ENCODE measurements around the gene GLP1R.

Gene GLP1R

GRCh38 chr6:39091220-39091619, 42.6 kb downstream of the GLP1R start:
- no peaks in the 10 kb centered on the region for H3K36me3 ChIP-seq (ENCODE audit: control insufficient read depth, insufficient read depth, low read length)
- H3K9ac ChIP-seq (ENCODE audit: low read depth, low read length): no peak overlapping the region
- H3K9me3 ChIP-seq (ENCODE audit: control insufficient read depth, insufficient read depth, low read length): no peaks in the 10 kb centered on the region
- H3K4me3 ChIP-seq (ENCODE audit: low read depth, low read length): no peak overlapping the region
- peaks cover 40% of the 10 kb centered on the region for H3K4me1 ChIP-seq (ENCODE audit: control insufficient read depth, insufficient read depth, low read length)
- H3K27me3 ChIP-seq (ENCODE audit: control insufficient read depth, insufficient read depth, low read length): no peaks in the 10 kb centered on the region
- no peak overlapping the region for H3K27ac ChIP-seq (ENCODE audit: low read depth, low read length)

GRCh38 chr6:39092124-39092523, 43.5 kb downstream of the GLP1R start:
- H3K27ac ChIP-seq (ENCODE audit: low read depth, low read length): peak overlapping the region; percentile 27
- peak overlapping the region; percentile 25; the same call in 1 of the 2 replicates for H3K4me3 ChIP-seq (ENCODE audit: low read depth, low read length)
- peaks cover 40% of the 10 kb centered on the region for H3K4me1 ChIP-seq (ENCODE audit: control insufficient read depth, insufficient read depth, low read length)
- no peaks in the 10 kb centered on the region for H3K9me3 ChIP-seq (ENCODE audit: control insufficient read depth, insufficient read depth, low read length)
- H3K27me3 ChIP-seq (ENCODE audit: control insufficient read depth, insufficient read depth, low read length): no peaks in the 10 kb centered on the region
- no peaks in the 10 kb centered on the region for H3K36me3 ChIP-seq (ENCODE audit: control insufficient read depth, insufficient read depth, low read length)
- H3K9ac ChIP-seq (ENCODE audit: low read depth, low read length): no peak overlapping the region

DNA sequence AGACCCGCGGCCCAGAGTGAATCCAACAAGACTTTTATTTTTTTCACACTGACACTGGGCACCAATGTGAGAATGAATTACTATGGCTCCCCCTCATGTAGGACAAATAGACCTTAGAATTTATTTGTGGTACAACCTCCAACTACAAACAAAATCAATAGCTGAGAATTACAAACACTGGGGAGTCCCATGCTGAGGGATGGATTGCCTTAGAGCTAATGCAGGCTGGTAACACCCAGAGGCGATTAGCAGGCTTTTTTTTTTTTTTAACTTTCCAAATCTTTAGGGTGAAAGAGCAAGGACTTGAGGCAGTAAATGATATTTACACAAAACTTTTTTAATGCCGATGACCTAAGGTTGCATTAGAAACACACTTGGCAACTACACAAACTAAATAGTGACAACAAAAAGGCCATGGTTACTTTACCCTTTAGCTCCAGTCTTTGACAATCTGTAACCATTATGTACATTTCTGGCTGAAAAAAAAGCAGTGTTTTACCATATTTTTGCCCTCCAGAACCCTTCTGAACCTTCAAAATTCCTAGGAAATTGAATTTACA, 44.6 kb downstream of the GLP1R start:
- no peaks in the 10 kb centered on the region for H3K27me3 ChIP-seq (ENCODE audit: control insufficient read depth, insufficient read depth, low read length)
- H3K36me3 ChIP-seq (ENCODE audit: control insufficient read depth, insufficient read depth, low read length): no peaks in the 10 kb centered on the region
- peaks cover 34% of the 10 kb centered on the region for H3K4me1 ChIP-seq (ENCODE audit: control insufficient read depth, insufficient read depth, low read length)
- H3K9me3 ChIP-seq (ENCODE audit: control insufficient read depth, insufficient read depth, low read length): no peaks in the 10 kb centered on the region
- no peak overlapping the region for H3K4me3 ChIP-seq (ENCODE audit: low read depth, low read length)
- H3K9ac ChIP-seq (ENCODE audit: low read depth, low read length): no peak overlapping the region
- H3K27ac ChIP-seq (ENCODE audit: low read depth, low read length): no peak overlapping the region

DNA sequence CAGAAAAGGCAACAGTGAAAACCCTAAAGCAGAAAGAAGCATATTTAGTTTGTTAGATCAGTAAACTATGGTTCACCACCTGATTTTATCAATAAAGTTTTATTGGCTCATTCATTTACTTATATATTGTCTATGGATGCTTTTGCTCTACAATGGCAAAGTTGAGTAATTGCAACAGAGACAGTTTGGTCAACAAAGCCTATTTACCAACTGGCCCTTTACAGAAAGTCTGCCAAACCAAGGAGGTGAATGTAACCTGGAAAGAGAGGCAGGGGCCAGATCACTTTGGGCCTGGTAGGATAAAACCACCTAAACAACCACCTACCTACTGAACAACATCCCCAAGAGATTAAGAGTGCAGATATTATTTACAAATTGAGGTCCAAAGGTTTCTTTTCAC, 47.0 kb downstream of the GLP1R start:
- no peak overlapping the region for H3K4me3 ChIP-seq (ENCODE audit: low read depth, low read length)
- no peaks in the 10 kb centered on the region for H3K9me3 ChIP-seq (ENCODE audit: control insufficient read depth, insufficient read depth, low read length)
- peaks cover 18% of the 10 kb centered on the region for H3K4me1 ChIP-seq (ENCODE audit: control insufficient read depth, insufficient read depth, low read length)
- no peak overlapping the region for H3K9ac ChIP-seq (ENCODE audit: low read depth, low read length)
- H3K36me3 ChIP-seq (ENCODE audit: control insufficient read depth, insufficient read depth, low read length): no peaks in the 10 kb centered on the region
- no peaks in the 10 kb centered on the region for H3K27me3 ChIP-seq (ENCODE audit: control insufficient read depth, insufficient read depth, low read length)
- no peak overlapping the region for H3K27ac ChIP-seq (ENCODE audit: low read depth, low read length)

- H3K36me3 ChIP-seq (ENCODE audit: control insufficient read depth, insufficient read depth, low read length): peaks cover 4% of the 10 kb centered on the region; the same call in 1 of the 2 replicates
- H3K27me3 ChIP-seq (ENCODE audit: control insufficient read depth, insufficient read depth, low read length): no peaks in the 10 kb centered on the region
- H3K4me3 ChIP-seq (ENCODE audit: low read depth, low read length): no peak overlapping the region
- H3K9me3 ChIP-seq (ENCODE audit: control insufficient read depth, insufficient read depth, low read length): no peaks in the 10 kb centered on the region
- H3K27ac ChIP-seq (ENCODE audit: low read depth, low read length): no peak overlapping the region
- no peak overlapping the region for H3K9ac ChIP-seq (ENCODE audit: low read depth, low read length)
- H3K4me1 ChIP-seq (ENCODE audit: control insufficient read depth, insufficient read depth, low read length): peaks cover 12% of the 10 kb centered on the region
Observed at GRCh38 chr6:39100358-39100757, 51.8 kb downstream of the GLP1R start.

GRCh38 chr6:39102071-39102820, 53.7 kb downstream of the GLP1R start:
- no peak overlapping the region for H3K27ac ChIP-seq (ENCODE audit: low read depth, low read length)
- H3K9me3 ChIP-seq (ENCODE audit: control insufficient read depth, insufficient read depth, low read length): no peaks in the 10 kb centered on the region

GRCh38 chr6:39102821-39103136, 54.2 kb downstream of the GLP1R start:
- no peak overlapping the region for H3K27ac ChIP-seq (ENCODE audit: low read depth, low read length)
- no peaks in the 10 kb centered on the region for H3K9me3 ChIP-seq (ENCODE audit: control insufficient read depth, insufficient read depth, low read length)
- H3K27me3 ChIP-seq (ENCODE audit: control insufficient read depth, insufficient read depth, low read length): no peaks in the 10 kb centered on the region
- peaks cover 12% of the 10 kb centered on the region for H3K4me1 ChIP-seq (ENCODE audit: control insufficient read depth, insufficient read depth, low read length)
- peaks cover 5% of the 10 kb centered on the region; the same call in 1 of the 2 replicates for H3K36me3 ChIP-seq (ENCODE audit: control insufficient read depth, insufficient read depth, low read length)
- H3K4me3 ChIP-seq (ENCODE audit: low read depth, low read length): no peak overlapping the region
- no peak overlapping the region for H3K9ac ChIP-seq (ENCODE audit: low read depth, low read length)

More at GRCh38 chr6:39102071-39102820, 53.7 kb downstream of the GLP1R start:
- no peaks in the 10 kb centered on the region for H3K27me3 ChIP-seq (ENCODE audit: control insufficient read depth, insufficient read depth, low read length)
- no peak overlapping the region; the same call in 1 of the 2 replicates for H3K4me3 ChIP-seq (ENCODE audit: low read depth, low read length)
- no peak overlapping the region for H3K9ac ChIP-seq (ENCODE audit: low read depth, low read length)
- H3K4me1 ChIP-seq (ENCODE audit: control insufficient read depth, insufficient read depth, low read length): peaks cover 12% of the 10 kb centered on the region
- peaks cover 5% of the 10 kb centered on the region; the same call in 1 of the 2 replicates for H3K36me3 ChIP-seq (ENCODE audit: control insufficient read depth, insufficient read depth, low read length)

- Histone ChIP-seq H3K9me3 (ENCODE audit: control insufficient read depth, insufficient read depth, low read length) (no peaks in the 10 kb centered on the region), H3K27me3 (ENCODE audit: control insufficient read depth, insufficient read depth, low read length) (no peaks in the 10 kb centered on the region), H3K4me3 (ENCODE audit: low read depth, low read length) (no peak overlapping the region), H3K4me1 (ENCODE audit: control insufficient read depth, insufficient read depth, low read length) (peaks cover 12% of the 10 kb centered on the region), H3K36me3 (ENCODE audit: control insufficient read depth, insufficient read depth, low read length) (peaks cover 14% of the 10 kb centered on the region; the same call in 1 of the 2 replicates), H3K9ac (ENCODE audit: low read depth, low read length) (no peak overlapping the region), H3K27ac (ENCODE audit: low read depth, low read length) (no peak overlapping the region)
Observed at GRCh38 chr6:39104528-39104927, 55.9 kb downstream of the GLP1R start.

- Histone ChIP-seq H3K27ac (ENCODE audit: low read depth, low read length) (no peak overlapping the region), H3K4me3 (ENCODE audit: low read depth, low read length) (no peak overlapping the region), H3K4me1 (ENCODE audit: control insufficient read depth, insufficient read depth, low read length) (peaks cover 2% of the 10 kb centered on the region), H3K36me3 (ENCODE audit: control insufficient read depth, insufficient read depth, low read length) (peaks cover 26% of the 10 kb centered on the region; the same call in 1 of the 2 replicates), H3K27me3 (ENCODE audit: control insufficient read depth, insufficient read depth, low read length) (no peaks in the 10 kb centered on the region), H3K9me3 (ENCODE audit: control insufficient read depth, insufficient read depth, low read length) (no peaks in the 10 kb centered on the region), H3K9ac (ENCODE audit: low read depth, low read length) (no peak overlapping the region)
Observed at GRCh38 chr6:39107034-39107433, 58.5 kb downstream of the GLP1R start.

DNA sequence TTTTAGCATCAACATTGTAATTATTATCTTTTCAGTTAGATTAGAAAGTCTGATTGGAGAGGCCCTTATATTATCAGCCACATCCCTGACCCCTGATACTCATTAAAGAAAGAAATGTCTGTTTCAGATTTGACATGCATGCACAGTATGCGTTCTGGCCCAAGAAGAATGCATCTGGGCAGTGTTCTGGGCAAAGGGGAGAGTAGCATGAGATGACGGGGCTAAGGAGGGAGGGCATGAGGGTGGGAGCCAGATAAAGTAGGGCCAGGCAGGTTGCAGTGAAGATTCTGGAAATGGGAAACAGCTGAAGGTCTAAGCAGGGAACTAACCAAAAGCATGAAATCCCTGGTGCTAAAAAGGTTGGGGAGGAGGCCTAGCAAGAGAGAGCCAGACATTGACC, 59.1 kb downstream of the GLP1R start:
- Histone ChIP-seq H3K9me3 (ENCODE audit: control insufficient read depth, insufficient read depth, low read length) (no peaks in the 10 kb centered on the region), H3K4me1 (ENCODE audit: control insufficient read depth, insufficient read depth, low read length) (no peaks in the 10 kb centered on the region), H3K27ac (ENCODE audit: low read depth, low read length) (no peak overlapping the region), H3K27me3 (ENCODE audit: control insufficient read depth, insufficient read depth, low read length) (no peaks in the 10 kb centered on the region), H3K9ac (ENCODE audit: low read depth, low read length) (no peak overlapping the region), H3K4me3 (ENCODE audit: low read depth, low read length) (no peak overlapping the region), H3K36me3 (ENCODE audit: control insufficient read depth, insufficient read depth, low read length) (peaks cover 26% of the 10 kb centered on the region; the same call in 1 of the 2 replicates)

DNA sequence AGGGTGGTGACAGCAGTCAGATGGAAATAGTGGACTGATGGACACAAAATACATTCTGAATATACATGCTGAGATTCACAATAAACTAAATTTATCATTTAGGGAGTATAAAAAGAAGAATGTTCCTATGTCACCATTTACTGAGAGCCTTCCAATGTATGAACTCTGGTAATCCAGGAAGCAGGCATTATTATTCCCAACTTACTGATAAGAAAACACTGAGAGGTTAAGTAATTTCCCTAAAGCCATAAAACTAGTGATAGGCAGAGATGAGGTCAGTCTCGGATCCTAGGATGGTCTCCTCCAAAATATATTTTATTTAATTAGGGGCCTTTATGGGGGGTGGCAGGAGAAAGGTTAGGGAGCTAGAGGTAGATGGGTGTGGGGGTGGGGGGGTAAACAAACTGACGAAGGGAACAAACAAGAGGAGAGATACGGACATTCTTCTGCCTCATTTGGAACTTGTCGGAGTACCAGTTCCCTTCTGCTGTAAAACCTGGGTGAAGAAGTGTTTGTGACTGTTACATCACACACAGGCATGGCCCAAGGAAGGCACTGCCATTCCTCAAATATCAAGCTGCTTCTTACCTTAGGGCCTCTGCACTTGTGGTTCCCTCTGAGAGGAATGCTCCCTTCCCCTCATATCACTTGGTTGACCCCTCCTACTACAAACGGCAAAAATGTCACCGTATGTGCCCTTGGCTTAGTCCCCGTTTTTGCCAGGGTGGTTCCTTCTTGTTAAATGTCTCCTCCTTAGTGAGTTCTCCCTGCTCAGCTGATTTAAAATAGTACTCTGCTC, 59.7 kb downstream of the GLP1R start:
- no peak overlapping the region for H3K27ac ChIP-seq (ENCODE audit: low read depth, low read length)
- H3K36me3 ChIP-seq (ENCODE audit: control insufficient read depth, insufficient read depth, low read length): peaks cover 26% of the 10 kb centered on the region; the same call in 1 of the 2 replicates
- H3K4me1 ChIP-seq (ENCODE audit: control insufficient read depth, insufficient read depth, low read length): no peaks in the 10 kb centered on the region
- H3K4me3 ChIP-seq (ENCODE audit: low read depth, low read length): no peak overlapping the region
- no peak overlapping the region for H3K9ac ChIP-seq (ENCODE audit: low read depth, low read length)
- no peaks in the 10 kb centered on the region for H3K27me3 ChIP-seq (ENCODE audit: control insufficient read depth, insufficient read depth, low read length)
- no peaks in the 10 kb centered on the region for H3K9me3 ChIP-seq (ENCODE audit: control insufficient read depth, insufficient read depth, low read length)
